Stimulated activated CD8-positive, alpha-beta memory T cell treated with anti-CD3 and anti-CD28 coated beads, Interleukin-12 subunit alpha, Interleukin-12 subunit beta, amount 100 ng/mL, for 1 hour (primary cell): ENCODE data around the gene PLA2G4A.
"Not testable (repeated sequence)": the region's sequence is repeated elsewhere in the genome, so short reads cannot be mapped to it uniquely, and the experiment has no call there.

ENCODE experiments used
- DNase-seq: peaks from one replicate; pipeline ENCODE4 v3.0.0-alpha.2; 2020; ENCODE audit warnings: low read depth

The PLA2G4A gene

GRCh38 chr1:186875896-186876835, 47.4 kb downstream of the PLA2G4A start:
- DNase-seq: no peak

GRCh38 chr1:186878356-186878755, 49.6 kb downstream of the PLA2G4A start:
- no peak for DNase-seq

DNA sequence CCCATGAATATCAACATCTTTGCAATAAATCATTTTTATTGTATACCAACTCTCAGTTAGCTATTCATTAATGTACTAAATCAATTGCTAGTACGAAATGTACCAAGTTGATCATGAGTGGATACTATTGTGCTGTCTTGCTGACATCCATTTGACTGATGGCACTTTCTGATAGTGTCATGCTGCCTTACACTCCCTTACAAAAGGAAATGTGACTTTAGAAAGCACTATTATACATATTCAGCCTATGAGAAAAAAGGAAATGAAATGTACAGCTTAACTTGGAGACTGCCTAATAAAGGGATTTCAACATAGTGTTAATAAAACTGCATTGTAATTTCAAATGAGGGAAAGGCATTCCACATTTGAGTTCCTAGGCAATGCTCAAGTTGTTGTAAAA, 52.2 kb downstream of the PLA2G4A start:
- no peak for DNase-seq

GRCh38 chr1:186882372-186883134, 53.8 kb downstream of the PLA2G4A start:
- DNase-seq: no peak

- no peak for DNase-seq
Observed at GRCh38 chr1:186884251-186884650, 55.5 kb downstream of the PLA2G4A start.

GRCh38 chr1:186887203-186887602, 58.5 kb downstream of the PLA2G4A start:
- no peak for DNase-seq

DNA sequence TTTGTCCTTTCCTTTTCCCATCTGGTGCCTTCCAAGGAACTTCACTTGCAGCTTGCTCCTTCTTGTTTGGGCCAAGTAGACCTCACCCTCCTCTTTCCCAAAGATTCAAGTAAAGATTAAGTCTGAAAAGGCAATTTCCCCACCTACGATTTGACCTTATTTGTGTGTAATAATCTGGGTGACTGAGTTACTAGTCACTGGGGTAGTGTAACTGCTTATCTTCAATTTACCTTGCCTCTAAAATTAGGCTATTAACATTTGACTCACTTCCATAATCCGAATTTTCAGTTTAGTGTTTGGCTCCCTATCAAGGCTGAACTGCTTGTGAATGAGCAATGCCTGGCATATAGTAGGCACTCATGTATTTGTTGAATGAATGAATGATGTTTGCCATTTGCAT, 59.6 kb downstream of the PLA2G4A start:
- DNase-seq: no peak

DNA sequence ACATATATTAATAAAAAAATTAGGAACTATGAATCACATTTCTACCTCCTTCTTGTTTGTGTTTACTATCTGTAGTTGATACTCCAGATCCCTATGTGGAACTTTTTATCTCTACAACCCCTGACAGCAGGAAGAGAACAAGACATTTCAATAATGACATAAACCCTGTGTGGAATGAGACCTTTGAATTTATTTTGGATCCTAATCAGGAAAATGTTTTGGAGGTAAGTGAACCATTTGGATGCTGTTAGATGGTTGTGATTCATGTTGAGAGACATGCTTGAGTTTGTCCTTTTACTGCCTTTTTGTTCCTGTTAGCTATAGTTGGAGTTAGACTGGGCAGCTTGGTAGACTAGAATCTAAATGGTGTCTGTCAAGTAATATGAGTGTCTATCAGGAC, 64.2 kb downstream of the PLA2G4A start:
- DNase-seq: no peak

- DNase-seq: no peak
Observed at GRCh38 chr1:186894415-186894814, 65.7 kb downstream of the PLA2G4A start.

DNA sequence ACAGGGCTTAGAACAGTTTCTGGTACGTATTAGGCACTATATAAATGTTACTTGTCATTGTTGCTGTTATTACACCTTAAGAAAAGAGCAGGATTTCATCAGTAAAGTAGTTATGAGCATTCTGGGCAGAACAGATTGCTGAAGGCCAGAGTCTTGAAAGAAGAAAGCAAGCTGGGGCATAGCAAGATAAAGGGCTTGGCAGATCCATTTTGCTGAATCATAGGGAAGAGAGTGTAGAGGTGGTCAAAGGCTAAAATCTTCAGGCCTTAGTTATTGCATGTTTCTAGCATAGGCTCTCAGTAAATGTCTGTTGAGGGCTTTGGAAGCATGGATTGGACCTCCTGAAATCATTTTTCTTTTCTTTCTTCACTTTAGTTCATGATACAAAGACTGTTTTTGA, 67.5 kb downstream of the PLA2G4A start:
- DNase-seq: no peak

- no peak for DNase-seq
Observed at GRCh38 chr1:186897008-186897407, 68.3 kb downstream of the PLA2G4A start.

DNA sequence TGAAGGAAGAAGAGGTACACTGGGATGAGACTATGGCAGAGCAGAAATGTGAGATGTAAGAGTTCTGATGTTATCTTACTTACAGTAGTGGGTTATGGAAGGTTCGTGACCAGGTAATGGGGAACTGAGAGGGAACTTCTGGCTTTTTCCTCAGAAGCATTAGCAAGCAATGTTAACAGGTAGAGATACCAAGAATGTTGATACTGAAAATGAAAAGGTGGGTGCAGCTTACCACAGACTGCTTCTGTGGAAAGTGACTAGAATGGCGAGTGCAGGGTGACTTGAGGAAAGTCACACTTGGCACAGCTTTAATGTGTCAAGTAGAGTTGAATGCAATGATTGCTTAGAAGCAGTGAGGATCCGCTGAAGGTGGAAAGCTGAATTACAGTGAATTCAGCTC, 70.8 kb downstream of the PLA2G4A start:
- no peak for DNase-seq

DNA sequence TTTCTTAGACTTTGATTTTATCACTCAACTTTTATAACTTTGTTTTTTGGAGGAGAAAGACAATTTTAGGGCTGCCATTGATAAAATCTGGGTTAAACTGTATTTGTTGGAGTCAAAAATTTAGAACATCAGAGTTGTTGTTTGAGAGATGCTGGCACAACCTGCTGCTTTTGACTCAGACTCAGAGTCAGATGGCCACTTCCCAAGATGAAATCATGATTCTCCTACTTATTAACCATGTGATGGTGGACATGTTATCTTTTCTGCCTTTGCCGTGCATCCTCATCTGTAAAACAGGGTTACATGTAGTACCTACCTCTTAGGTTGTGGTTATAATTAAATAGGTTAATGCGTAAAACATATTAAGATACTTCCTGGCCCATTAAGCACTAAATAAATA, 71.2 kb downstream of the PLA2G4A start:
- DNase-seq: no peak

GRCh38 chr1:186900539-186901237, 71.9 kb downstream of the PLA2G4A start:
- DNase-seq: no peak

DNA sequence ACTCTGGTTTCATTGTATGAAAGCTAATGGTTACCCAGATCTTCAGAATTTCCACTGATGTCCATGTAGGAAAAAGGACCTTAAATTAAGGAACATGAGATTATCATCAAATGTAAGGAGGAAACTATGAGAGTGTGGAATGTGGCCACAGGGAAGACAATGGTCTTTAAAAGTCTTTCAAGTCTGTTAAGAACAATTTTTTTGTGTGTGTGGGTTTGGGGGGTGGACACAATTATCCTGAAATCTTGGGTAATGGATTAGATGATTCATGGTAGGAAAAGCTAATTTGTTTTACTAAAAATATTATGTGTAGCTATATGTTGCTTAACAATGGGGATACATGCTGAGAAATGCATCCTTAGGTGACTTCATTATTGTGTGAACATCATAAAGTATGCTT, 72.9 kb downstream of the PLA2G4A start:
- DNase-seq: no peak

DNA sequence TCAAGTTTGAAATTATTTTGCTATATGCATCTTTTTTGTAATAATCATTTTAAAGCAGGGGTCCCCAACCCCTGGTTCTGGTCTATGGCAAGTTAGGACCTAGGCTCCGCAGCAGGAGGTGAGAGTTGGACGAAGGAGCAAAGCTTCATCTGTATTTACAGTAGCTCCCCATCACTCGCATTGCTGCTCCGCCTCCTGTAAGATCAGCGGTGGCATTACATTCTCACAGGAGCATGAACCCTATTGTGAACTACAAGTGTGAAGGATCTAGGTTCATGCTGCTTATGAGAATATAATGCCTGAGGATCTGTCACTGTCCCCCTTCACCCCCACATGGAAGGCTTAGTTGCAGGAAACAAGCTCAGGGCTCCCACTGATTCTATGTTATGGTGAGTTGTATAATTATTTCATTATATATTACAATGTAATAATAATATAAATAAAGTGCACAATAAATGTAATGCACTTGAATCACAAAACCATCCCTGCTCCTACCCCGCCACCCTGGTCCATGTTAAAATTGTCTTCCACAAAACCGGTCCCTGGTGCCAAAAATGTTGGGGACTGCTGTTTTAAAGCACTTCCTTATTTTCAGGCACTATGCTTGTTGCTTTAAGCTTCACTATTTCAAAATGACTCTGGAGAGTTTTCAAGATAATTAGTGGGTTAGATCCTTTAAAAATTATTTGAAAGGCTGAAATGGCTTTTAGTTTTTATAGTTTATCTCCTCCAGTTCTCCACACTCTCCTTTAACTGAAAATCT, 74.8 kb downstream of the PLA2G4A start:
- DNase-seq: no peak

DNA sequence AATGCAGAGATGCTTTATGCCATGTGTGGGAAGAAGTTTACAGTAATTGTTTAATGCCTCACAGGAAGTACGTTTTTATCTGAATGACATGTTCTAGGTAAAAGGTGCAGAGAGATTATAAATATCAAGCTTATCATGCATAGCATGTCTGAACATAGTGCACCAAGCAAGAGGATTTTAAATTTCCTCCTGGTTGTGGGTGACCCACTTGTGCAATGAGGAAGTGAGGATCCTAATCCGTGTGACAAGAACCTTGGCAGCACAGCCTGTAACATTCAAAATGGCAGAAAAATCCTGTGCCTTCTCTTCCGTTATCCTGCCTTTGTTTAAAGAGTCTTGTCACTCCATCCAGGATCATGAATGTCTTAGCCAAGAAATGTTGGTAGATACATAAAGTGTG, 75.6 kb downstream of the PLA2G4A start:
- DNase-seq: no peak

GRCh38 chr1:186905561-186905960, 76.8 kb downstream of the PLA2G4A start:
- no peak for DNase-seq

DNA sequence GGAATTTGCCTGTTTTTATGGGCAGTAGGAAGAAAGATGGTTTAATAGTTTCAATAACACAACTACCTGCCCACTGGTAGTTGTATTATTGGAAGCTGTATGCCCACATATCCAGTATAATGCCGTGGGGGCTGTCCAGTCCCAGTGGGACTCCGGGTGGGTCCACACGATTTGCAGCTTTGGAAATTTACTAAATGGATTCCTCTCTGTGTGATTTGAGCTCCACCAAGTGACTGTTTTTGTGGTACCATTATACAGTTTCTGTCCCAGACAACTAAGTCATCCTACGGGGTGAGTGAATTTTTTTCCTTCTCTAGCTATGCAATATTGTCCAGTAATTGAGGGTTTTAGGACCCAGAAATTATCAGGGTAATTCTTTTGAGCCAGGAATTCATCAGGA, 86.8 kb downstream of the PLA2G4A start:
- DNase-seq: no peak

- not testable (repeated sequence) for DNase-seq
Observed at GRCh38 chr1:186917106-186917786, 88.5 kb downstream of the PLA2G4A start.

DNA sequence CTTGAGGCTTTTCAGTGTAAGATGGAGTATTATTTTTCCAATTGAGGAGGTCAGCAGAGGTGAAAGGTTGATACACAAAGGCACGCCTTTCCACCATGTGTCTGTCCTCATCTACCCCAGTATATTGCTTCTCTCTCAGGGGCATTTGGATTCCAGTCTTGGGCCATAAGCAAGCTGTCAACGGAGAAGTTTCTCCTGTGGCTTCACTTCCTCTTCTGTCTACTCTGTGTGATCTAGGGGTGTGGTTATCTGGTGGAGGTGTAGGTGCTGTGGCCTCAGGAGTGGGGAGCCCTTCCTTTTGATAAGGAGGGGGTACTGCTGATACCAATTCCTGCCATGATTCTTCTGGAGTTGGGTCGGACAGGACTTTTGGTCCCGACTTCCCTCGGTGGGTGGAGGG, 92.6 kb downstream of the PLA2G4A start:
- not testable (repeated sequence) for DNase-seq
